Trophoblast cell (in vitro differentiated cells and primary cell): ENCODE measurements around the gene SLC1A4.

Source experiments
- DNase-seq, 2 donors: peaks; one replicate each; pipeline ENCODE4 v3.0.0-alpha.2; 2016
- H2AFZ ChIP-seq: 2 replicates; pipeline ENCODE4 v1.6.1; 2013; ENCODE audit warnings: low read length, moderate library complexity, mild to moderate bottlenecking; ENCODE audit not compliant: insufficient read depth, poor library complexity
- H2AK5ac ChIP-seq: 2 replicates; pipeline ENCODE4 v1.6.1; 2013; ENCODE audit warnings: mild to moderate bottlenecking, low read length
- H2BK120ac ChIP-seq: 2 replicates; pipeline ENCODE4 v1.6.1; 2013; ENCODE audit warnings: low read length, mild to moderate bottlenecking, moderate library complexity; ENCODE audit not compliant: insufficient read depth, poor library complexity
- H2BK12ac ChIP-seq: 2 replicates; pipeline ENCODE4 v1.6.1; 2013; ENCODE audit warnings: mild to moderate bottlenecking, low read length, moderate library complexity
- H2BK5ac ChIP-seq: 2 replicates; pipeline ENCODE4 v1.6.1; 2013; ENCODE audit warnings: low read length, low read depth, moderate library complexity, mild to moderate bottlenecking; ENCODE audit not compliant: poor library complexity
- H3K14ac ChIP-seq: 2 replicates; pipeline ENCODE4 v1.6.1; 2013; ENCODE audit warnings: mild to moderate bottlenecking, low read length
- H3K18ac ChIP-seq: 2 replicates; pipeline ENCODE4 v1.6.1; 2013; ENCODE audit warnings: mild to moderate bottlenecking, low read length
- H3K23ac ChIP-seq: 2 replicates; pipeline ENCODE4 v1.6.1; 2013; ENCODE audit warnings: low read length
- H3K27ac ChIP-seq: 2 replicates; pipeline ENCODE4 v1.5.1; 2013; ENCODE audit warnings: low read depth, mild to moderate bottlenecking, inconsistent platforms, low read length, moderate library complexity
- H3K27me3 ChIP-seq: 2 replicates; pipeline ENCODE4 v1.6.1; 2013; ENCODE audit warnings: inconsistent platforms, mild to moderate bottlenecking, low read length, moderate library complexity; ENCODE audit not compliant: insufficient read depth
- H3K36me3 ChIP-seq, 2 experiments: 1 replicate in 1 of 2; 2 replicates in 1 of 2; pipeline ENCODE4 v1.6.1; 2013; ENCODE audit warnings: low read length in 2 of 2, mild to moderate bottlenecking in 2 of 2, moderate library complexity in 1 of 2; ENCODE audit not compliant: insufficient read depth in 2 of 2, control insufficient read depth in 1 of 2
- H3K4ac ChIP-seq: 2 replicates; pipeline ENCODE4 v1.6.1; 2013; ENCODE audit warnings: low read depth, mild to moderate bottlenecking, low read length, moderate library complexity
- H3K4me1 ChIP-seq, 2 experiments: 1 replicate in 1 of 2; 2 replicates in 1 of 2; pipeline ENCODE4 v1.6.1; 2013; ENCODE audit warnings: low read length in 2 of 2, mild to moderate bottlenecking in 2 of 2, moderate library complexity in 1 of 2; ENCODE audit not compliant: insufficient read depth in 2 of 2, control insufficient read depth in 1 of 2
- H3K4me2 ChIP-seq: 2 replicates; pipeline ENCODE4 v1.6.1; 2013; ENCODE audit warnings: inconsistent platforms, mild to moderate bottlenecking, low read length, moderate library complexity
- H3K4me3 ChIP-seq: 2 replicates; pipeline ENCODE4 v1.5.1; 2013; ENCODE audit warnings: mild to moderate bottlenecking, low read depth, low read length, inconsistent platforms
- H3K79me1 ChIP-seq: one replicate; pipeline ENCODE4 v1.6.1; 2013; ENCODE audit warnings: low read length
- H3K79me2 ChIP-seq: 2 replicates; pipeline ENCODE4 v1.6.1; 2013; ENCODE audit warnings: low read length, mild to moderate bottlenecking; ENCODE audit not compliant: control insufficient read depth, insufficient read depth, poor library complexity
- H3K9ac ChIP-seq: 2 replicates; pipeline ENCODE4 v1.6.1; 2013; ENCODE audit warnings: mild to moderate bottlenecking, low read length
- H3K9me3 ChIP-seq: 2 replicates; pipeline ENCODE4 v1.6.1; 2013; ENCODE audit warnings: low read depth, mild to moderate bottlenecking, control low read depth, inconsistent platforms, low read length; ENCODE audit not compliant: insufficient read depth
- H4K12ac ChIP-seq: 2 replicates; pipeline ENCODE4 v1.6.1; 2013; ENCODE audit warnings: low read depth, mild to moderate bottlenecking, low read length, moderate library complexity
- H4K8ac ChIP-seq: 2 replicates; pipeline ENCODE4 v1.6.1; 2013; ENCODE audit warnings: low read depth, mild to moderate bottlenecking, low read length, moderate library complexity
- H4K91ac ChIP-seq: one replicate; pipeline ENCODE4 v1.6.1; 2013; ENCODE audit warnings: low read depth, mild to moderate bottlenecking, low read length, moderate library complexity
- WGBS: extraction: QIAGEN DNeasy Blood & Tissue Kit; methylation state at CpG from one replicate; pipeline ENCODE4 v1.1.7; 2013; ENCODE audit warnings: missing lambda C conversion rate; ENCODE audit not compliant: insufficient read length, insufficient coverage; ENCODE audit errors: extremely low coverage; 5-methylcytosine and 5-hydroxymethylcytosine counted together

Gene SLC1A4

GRCh38 chr2:64978514-64979268 is 10.5 kb upstream of the SLC1A4 start:
- Histone ChIP-seq H2BK5ac (no peak overlapping the region), H3K9ac (no peak overlapping the region), H2AFZ (no peak overlapping the region), H2BK120ac (no peak overlapping the region), H3K4ac (no peak overlapping the region), H3K18ac (no peak overlapping the region), H3K4me2 (no peak overlapping the region), H4K91ac (no peak overlapping the region), H3K9me3 (no peaks in the 10 kb centered on the region), H3K79me2 (no peaks in the 10 kb centered on the region), H2AK5ac (no peak overlapping the region), H4K12ac (no peak overlapping the region), H3K4me3 (no peak overlapping the region), H3K14ac (no peak overlapping the region), H3K4me1 (no peaks in the 10 kb centered on the region), H2BK12ac (no peak overlapping the region), H3K23ac (no peak overlapping the region), H3K27me3 (no peaks in the 10 kb centered on the region), H3K36me3 (no peaks in the 10 kb centered on the region), H4K8ac (no peak overlapping the region), H3K79me1 (no peaks in the 10 kb centered on the region), H3K27ac (no peak overlapping the region)
- DNase-seq, result peak in 1 of 2 donors; percentile 42
- no CpG with 5 or more reads among the region's 4 CpGs for WGBS

- H3K36me3 ChIP-seq, result no peaks in the 10 kb centered on the region
- H3K9me3 ChIP-seq, result no peaks in the 10 kb centered on the region
- H4K12ac ChIP-seq, result no peak overlapping the region
- no peak overlapping the region for H3K4me2 ChIP-seq
- no peak overlapping the region for H2BK12ac ChIP-seq
- no peak overlapping the region for H2BK120ac ChIP-seq
- no peak overlapping the region for H3K4ac ChIP-seq
- H3K4me3 ChIP-seq, result no peak overlapping the region
- no peak overlapping the region for H4K8ac ChIP-seq
- H3K79me1 ChIP-seq, result no peaks in the 10 kb centered on the region
- no peak overlapping the region for H2BK5ac ChIP-seq
- no peaks in the 10 kb centered on the region for H3K27me3 ChIP-seq
- H3K23ac ChIP-seq, result no peak overlapping the region
- no peak overlapping the region for H2AK5ac ChIP-seq
- no peak overlapping the region for H3K14ac ChIP-seq
- DNase-seq, result no peak
- no peak overlapping the region for H2AFZ ChIP-seq
- no peak overlapping the region for H3K27ac ChIP-seq
- H3K4me1 ChIP-seq, result no peaks in the 10 kb centered on the region
- no peak overlapping the region for H3K18ac ChIP-seq
- H4K91ac ChIP-seq, result no peak overlapping the region
- H3K79me2 ChIP-seq, result no peaks in the 10 kb centered on the region
- WGBS, result no CpG with 5 or more reads among the region's 1 CpG
- no peak overlapping the region for H3K9ac ChIP-seq
Measured at GRCh38 chr2:64979744-64980143, 9.5 kb upstream of the SLC1A4 start.

GRCh38 chr2:64980183-64980582 is 9.0 kb upstream of the SLC1A4 start:
- Histone ChIP-seq H2BK120ac (no peak overlapping the region), H3K79me2 (no peaks in the 10 kb centered on the region), H3K18ac (no peak overlapping the region), H3K4me1 (no peaks in the 10 kb centered on the region), H3K9me3 (no peaks in the 10 kb centered on the region), H3K27me3 (no peaks in the 10 kb centered on the region), H3K14ac (no peak overlapping the region), H3K23ac (no peak overlapping the region), H3K9ac (no peak overlapping the region), H2AFZ (no peak overlapping the region), H2AK5ac (no peak overlapping the region), H3K27ac (no peak overlapping the region), H3K79me1 (no peaks in the 10 kb centered on the region), H3K4ac (no peak overlapping the region), H2BK5ac (no peak overlapping the region), H4K8ac (no peak overlapping the region), H3K4me3 (no peak overlapping the region), H4K91ac (no peak overlapping the region), H2BK12ac (no peak overlapping the region), H4K12ac (no peak overlapping the region), H3K4me2 (no peak overlapping the region), H3K36me3 (no peaks in the 10 kb centered on the region)
- DNase-seq, result no peak
- no CpG with 5 or more reads among the region's 1 CpG for WGBS

GRCh38 chr2:64982311-64982857 is 6.8 kb upstream of the SLC1A4 start:
- no peak overlapping the region for H4K12ac ChIP-seq
- no peak overlapping the region for H2BK12ac ChIP-seq
- peaks cover 6% of the 10 kb centered on the region for H3K27me3 ChIP-seq
- H3K4me3 ChIP-seq, result no peak overlapping the region
- no peak overlapping the region for H2AFZ ChIP-seq
- H2BK5ac ChIP-seq, result no peak overlapping the region
- no peak for DNase-seq
- H3K79me1 ChIP-seq, result no peaks in the 10 kb centered on the region
- no peak overlapping the region for H3K18ac ChIP-seq
- no peak overlapping the region for H4K91ac ChIP-seq
- H3K27ac ChIP-seq, result no peak overlapping the region
- no peak overlapping the region for H4K8ac ChIP-seq
- H2BK120ac ChIP-seq, result no peak overlapping the region
- no CpG with 5 or more reads among the region's 2 CpGs for WGBS
- no peak overlapping the region for H3K14ac ChIP-seq
- no peaks in the 10 kb centered on the region for H3K79me2 ChIP-seq
- no peaks in the 10 kb centered on the region for H3K36me3 ChIP-seq
- H2AK5ac ChIP-seq, result no peak overlapping the region
- no peak overlapping the region for H3K9ac ChIP-seq
- H3K9me3 ChIP-seq, result no peaks in the 10 kb centered on the region
- no peaks in the 10 kb centered on the region for H3K4me1 ChIP-seq
- no peak overlapping the region for H3K4me2 ChIP-seq
- H3K23ac ChIP-seq, result no peak overlapping the region
- H3K4ac ChIP-seq, result no peak overlapping the region
